Effector memory CD8-positive, alpha-beta T cell (primary cell): ENCODE measurements around the gene MRPS7.

Experiments
- ATAC-seq: fragments of 150-1000 bp; cut with Tn5 transposase; replicated peaks from 2 replicates; pipeline ENCODE4 v1.10.0; 2021; ENCODE audit warnings: mild to moderate bottlenecking, moderate library complexity
- DNase-seq, 3 experiments: peaks; one replicate each; pipeline ENCODE4 v3.0.0; 2021
- H3K27ac Mint-ChIP-seq, 2 donors: one replicate each; pipeline ENCODE4 v1.8.0; 2022; ENCODE audit warnings: mild to moderate bottlenecking in 2 of 2, mixed read lengths in 2 of 2, moderate library complexity in 2 of 2
- H3K27me3 Mint-ChIP-seq, 2 donors: one replicate each; pipeline ENCODE4 v1.8.0; 2022; ENCODE audit warnings: mixed read lengths in 2 of 2
- H3K36me3 Mint-ChIP-seq: one replicate; pipeline ENCODE4 v1.8.0; 2022; ENCODE audit warnings: mild to moderate bottlenecking, moderate library complexity, mixed read lengths; ENCODE audit not compliant: insufficient read depth
- H3K4me1 Mint-ChIP-seq, 2 donors: one replicate each; pipeline ENCODE4 v1.8.0; 2022; ENCODE audit warnings: low read depth in 2 of 2, mixed read lengths in 2 of 2
- H3K4me3 Mint-ChIP-seq, 2 donors: one replicate each; pipeline ENCODE4 v1.8.0; 2022; ENCODE audit warnings: mild to moderate bottlenecking in 2 of 2, mixed read lengths in 2 of 2, moderate library complexity in 2 of 2
- H3K9me3 Mint-ChIP-seq, 2 donors: one replicate each; pipeline ENCODE4 v1.8.0; 2022; ENCODE audit warnings: mixed read lengths in 2 of 2

MRPS7 gene

GRCh38 chr17:75238684-75239191 is 22.9 kb upstream of the MRPS7 start:
- Mint-ChIP-seq H3K4me1 (peaks cover 30 to 34% of the 10 kb centered on the region in 2 donors), H3K9me3 (no peaks in the 10 kb centered on the region), H3K4me3 (peak overlapping the region in 1 of 2 donors; percentile 22), H3K36me3 (peaks cover 75% of the 10 kb centered on the region), H3K27me3 (no peaks in the 10 kb centered on the region), H3K27ac (peak overlapping the region; percentile 59 to 78)
- DNase-seq = peak; percentile 42 to 53 (median 50)
- ATAC-seq = peak; percentile 34

- Mint-ChIP-seq H3K27ac (peak overlapping the region; percentile 59 to 78), H3K9me3 (no peaks in the 10 kb centered on the region), H3K4me1 (peaks cover 30 to 38% of the 10 kb centered on the region in 2 donors), H3K4me3 (peak overlapping the region in 1 of 2 donors; percentile 22), H3K36me3 (peaks cover 72% of the 10 kb centered on the region), H3K27me3 (no peaks in the 10 kb centered on the region)
- ATAC-seq (no peak), DNase-seq (no peak)
Measured at GRCh38 chr17:75239214-75239613, 22.5 kb upstream of the MRPS7 start.

GRCh38 chr17:75239778-75240393 is 21.8 kb upstream of the MRPS7 start:
- Mint-ChIP-seq H3K9me3 (no peaks in the 10 kb centered on the region), H3K27ac (peak overlapping the region; percentile 59 to 92), H3K27me3 (no peaks in the 10 kb centered on the region), H3K36me3 (peaks cover 70% of the 10 kb centered on the region), H3K4me3 (peak overlapping the region in 1 of 2 donors; percentile 36), H3K4me1 (peaks cover 30 to 43% of the 10 kb centered on the region in 2 donors)
- ATAC-seq = no peak
- DNase-seq = no peak

GRCh38 chr17:75240394-75241142 is 21.1 kb upstream of the MRPS7 start:
- ATAC-seq = no peak
- peaks cover 67% of the 10 kb centered on the region for H3K36me3 Mint-ChIP-seq
- H3K4me1 Mint-ChIP-seq = peaks cover 30 to 43% of the 10 kb centered on the region in 2 donors
- no peaks in the 10 kb centered on the region for H3K27me3 Mint-ChIP-seq
- H3K9me3 Mint-ChIP-seq = no peaks in the 10 kb centered on the region
- H3K4me3 Mint-ChIP-seq = peak overlapping the region in 1 of 2 donors; percentile 36
- DNase-seq = no peak
- peak overlapping the region; percentile 59 to 92 for H3K27ac Mint-ChIP-seq

GRCh38 chr17:75241143-75241430 is 20.6 kb upstream of the MRPS7 start:
- no peak overlapping the region for H3K4me3 Mint-ChIP-seq
- H3K27ac Mint-ChIP-seq = peak overlapping the region; percentile 93 to 94
- H3K4me1 Mint-ChIP-seq = peaks cover 33 to 43% of the 10 kb centered on the region in 2 donors
- ATAC-seq (no peak), DNase-seq (no peak)
- H3K9me3 Mint-ChIP-seq = no peaks in the 10 kb centered on the region
- peaks cover 67% of the 10 kb centered on the region for H3K36me3 Mint-ChIP-seq
- no peaks in the 10 kb centered on the region for H3K27me3 Mint-ChIP-seq

- Mint-ChIP-seq H3K27ac (peak overlapping the region; percentile 93 to 94), H3K27me3 (no peaks in the 10 kb centered on the region), H3K4me3 (peak overlapping the region; percentile 69 to 74), H3K4me1 (peaks cover 35 to 43% of the 10 kb centered on the region in 2 donors), H3K36me3 (peaks cover 67% of the 10 kb centered on the region), H3K9me3 (no peaks in the 10 kb centered on the region)
- ATAC-seq (no peak), DNase-seq (no peak)
Measured at GRCh38 chr17:75241502-75241901, 20.2 kb upstream of the MRPS7 start.

GRCh38 chr17:75241996-75242460 is 19.7 kb upstream of the MRPS7 start:
- H3K27me3 Mint-ChIP-seq = no peaks in the 10 kb centered on the region
- peak; percentile 15 for ATAC-seq
- H3K9me3 Mint-ChIP-seq = no peaks in the 10 kb centered on the region
- peak overlapping the region; percentile 69 to 74 for H3K4me3 Mint-ChIP-seq
- peaks cover 35 to 43% of the 10 kb centered on the region in 2 donors for H3K4me1 Mint-ChIP-seq
- DNase-seq = no peak
- peaks cover 62% of the 10 kb centered on the region for H3K36me3 Mint-ChIP-seq
- H3K27ac Mint-ChIP-seq = peak overlapping the region; percentile 93 to 94

- peak overlapping the region; percentile 93 to 94 for H3K27ac Mint-ChIP-seq
- peak; percentile 84 for ATAC-seq
- H3K27me3 Mint-ChIP-seq = no peaks in the 10 kb centered on the region
Measured at GRCh38 chr17:75242461-75243042, 19.1 kb upstream of the MRPS7 start.

GRCh38 chr17:75244133-75244866 is 17.4 kb upstream of the MRPS7 start:
- DNase-seq = no peak
- peaks cover 54% of the 10 kb centered on the region for H3K36me3 Mint-ChIP-seq
- H3K4me3 Mint-ChIP-seq = no peak overlapping the region
- no peaks in the 10 kb centered on the region for H3K27me3 Mint-ChIP-seq
- peaks cover 32 to 41% of the 10 kb centered on the region in 2 donors for H3K4me1 Mint-ChIP-seq
- peak overlapping the region; percentile 28 to 35 for H3K27ac Mint-ChIP-seq
- no peaks in the 10 kb centered on the region for H3K9me3 Mint-ChIP-seq
- no peak for ATAC-seq

More at GRCh38 chr17:75242461-75243042, 19.1 kb upstream of the MRPS7 start:
- Mint-ChIP-seq H3K9me3 (no peaks in the 10 kb centered on the region), H3K4me3 (peak overlapping the region; percentile 69 to 74), H3K4me1 (peaks cover 35 to 43% of the 10 kb centered on the region in 2 donors), H3K36me3 (peaks cover 61% of the 10 kb centered on the region)
- peak; percentile 51 to 66 (median 52) for DNase-seq

- H3K9me3 Mint-ChIP-seq = no peaks in the 10 kb centered on the region
- no peaks in the 10 kb centered on the region for H3K27me3 Mint-ChIP-seq
- no peak overlapping the region for H3K4me3 Mint-ChIP-seq
- DNase-seq (no peak), ATAC-seq (no peak)
- H3K27ac Mint-ChIP-seq = peak overlapping the region in 1 of 2 donors; percentile 35
- peaks cover 55% of the 10 kb centered on the region for H3K36me3 Mint-ChIP-seq
- H3K4me1 Mint-ChIP-seq = peaks cover 38 to 47% of the 10 kb centered on the region in 2 donors
Measured at GRCh38 chr17:75245011-75245410, 16.7 kb upstream of the MRPS7 start.

- H3K4me3 Mint-ChIP-seq = no peak overlapping the region
- peaks cover 42 to 52% of the 10 kb centered on the region in 2 donors for H3K4me1 Mint-ChIP-seq
- peak overlapping the region in 1 of 2 donors; percentile 12 for H3K27ac Mint-ChIP-seq
- DNase-seq (no peak), ATAC-seq (no peak)
- H3K36me3 Mint-ChIP-seq = peaks cover 44% of the 10 kb centered on the region
- no peaks in the 10 kb centered on the region for H3K27me3 Mint-ChIP-seq
- H3K9me3 Mint-ChIP-seq = no peaks in the 10 kb centered on the region
Measured at GRCh38 chr17:75246404-75246803, 15.3 kb upstream of the MRPS7 start.

GRCh38 chr17:75249564-75249963 is 12.1 kb upstream of the MRPS7 start:
- Mint-ChIP-seq H3K9me3 (no peaks in the 10 kb centered on the region), H3K27me3 (no peaks in the 10 kb centered on the region), H3K36me3 (peaks cover 26% of the 10 kb centered on the region), H3K27ac (peak overlapping the region; percentile 88 to 91), H3K4me3 (peak overlapping the region; percentile 66 to 79), H3K4me1 (peaks cover 43 to 51% of the 10 kb centered on the region in 2 donors)
- ATAC-seq (no peak), DNase-seq (no peak)

- H3K36me3 Mint-ChIP-seq = peaks cover 21% of the 10 kb centered on the region
- H3K4me3 Mint-ChIP-seq = peak overlapping the region; percentile 66 to 79
- H3K27me3 Mint-ChIP-seq = no peaks in the 10 kb centered on the region
- ATAC-seq = peak; percentile 92
- DNase-seq = peak in 2 of 3 experiments; percentile 25
- H3K9me3 Mint-ChIP-seq = no peaks in the 10 kb centered on the region
- peak overlapping the region; percentile 88 to 91 for H3K27ac Mint-ChIP-seq
- peaks cover 43 to 53% of the 10 kb centered on the region in 2 donors for H3K4me1 Mint-ChIP-seq
Measured at GRCh38 chr17:75250009-75250471, 11.6 kb upstream of the MRPS7 start.
